ENCODE data around the gene CALML3. TPM values are rescaled to one million over a fixed set of nuclear protein-coding genes. Genes with fewer than 3 reads are reported as not detected.

CALML3 gene
- total RNA-seq, 1 experiment from 2014 or later, result not detected

GRCh38 chr10:5510281-5511072 is 14.3 kb upstream of the CALML3 start:
- ATAC-seq (no peak), DNase-seq (ENCODE audit: low read depth, low spot score) (no peak)
- Histone ChIP-seq H3K27ac (ENCODE audit: low read length) (no peak overlapping the region), H3K4me3 (ENCODE audit: low read depth in 2 of 2, low read length in 2 of 2) (no peak overlapping the region), H3K27me3 (ENCODE audit: control insufficient read depth, insufficient read depth, low read length) (no peaks in the 10 kb centered on the region), H3K36me3 (ENCODE audit: control insufficient read depth, insufficient read depth, low read length) (no peaks in the 10 kb centered on the region), H3K4me1 (ENCODE audit: control insufficient read depth, insufficient read depth, low read length) (no peaks in the 10 kb centered on the region), H3K9me3 (ENCODE audit: control insufficient read depth, insufficient read depth, low read depth, low read length) (no peaks in the 10 kb centered on the region)
- CTCF ChIA-PET, result no interaction called here
- intact Hi-C loops (cut with micrococcal nuclease; ENCODE audit: unreplicated experiment), result no loop called here
- in situ Hi-C loops (cut with HindIII; ENCODE audit: low pct_unique_long_range_greater_than_20kb, low sequenced_read_pairs), result no loop called here
- no TSS peak for BruUV-seq (replicated peaks)
- TF ChIP-seq TCF7L2 (IDR thresholded peaks at IDR 0.05; ENCODE audit: low read depth, low read length) (no peak), SIN3A (IDR thresholded peaks at IDR 0.05; ENCODE audit: borderline replicate concordance, insufficient read depth, low read depth, low read length) (no peak), POLR2AphosphoS5 (IDR thresholded peaks at IDR 0.05; ENCODE audit: low read depth, low read length) (no peak), CTCF (IDR thresholded peaks at IDR 0.05) (no peak), REST (IDR thresholded peaks at IDR 0.05; ENCODE audit: insufficient read depth in 1 of 2, low read depth in 2 of 2, low read length in 1 of 2) (no peak)
- POLR2A ChIA-PET, result no interaction called here

GRCh38 chr10:5511231-5511884 is 13.4 kb upstream of the CALML3 start:
- BruUV-seq (replicated peaks), result no TSS peak
- no peaks in the 10 kb centered on the region for H3K4me1 ChIP-seq (ENCODE audit: control insufficient read depth, insufficient read depth, low read length)
- DNase-seq (ENCODE audit: low read depth, low spot score), result no peak

More at GRCh38 chr10:5511231-5511884, 13.4 kb upstream of the CALML3 start:
- no peaks in the 10 kb centered on the region for H3K36me3 ChIP-seq (ENCODE audit: control insufficient read depth, insufficient read depth, low read length)
- intact Hi-C loops (cut with micrococcal nuclease; ENCODE audit: unreplicated experiment) (no loop called here), in situ Hi-C loops (cut with HindIII; ENCODE audit: low pct_unique_long_range_greater_than_20kb, low sequenced_read_pairs) (no loop called here)
- H3K4me3 ChIP-seq (ENCODE audit: low read depth in 2 of 2, low read length in 2 of 2), result no peak overlapping the region
- CTCF ChIA-PET, result no interaction called here
- no peak for ATAC-seq
- TF ChIP-seq TCF7L2 (IDR thresholded peaks at IDR 0.05; ENCODE audit: low read depth, low read length) (no peak), SIN3A (IDR thresholded peaks at IDR 0.05; ENCODE audit: borderline replicate concordance, insufficient read depth, low read depth, low read length) (no peak), CTCF (IDR thresholded peaks at IDR 0.05) (no peak), REST (IDR thresholded peaks at IDR 0.05; ENCODE audit: insufficient read depth in 1 of 2, low read depth in 2 of 2, low read length in 1 of 2) (no peak), POLR2AphosphoS5 (IDR thresholded peaks at IDR 0.05; ENCODE audit: low read depth, low read length) (no peak)
- POLR2A ChIA-PET, result no interaction called here
- no peak overlapping the region for H3K27ac ChIP-seq (ENCODE audit: low read length)
- H3K27me3 ChIP-seq (ENCODE audit: control insufficient read depth, insufficient read depth, low read length), result no peaks in the 10 kb centered on the region
- H3K9me3 ChIP-seq (ENCODE audit: control insufficient read depth, insufficient read depth, low read depth, low read length), result no peaks in the 10 kb centered on the region
